ENCODE results near the gene TMPRSS2.

GRCh38 chr21:41427556-41427955, 80.4 kb downstream of the TMPRSS2 start:
- no peak for TF ChIP-seq EZH2phosphoT487 (IDR thresholded peaks at IDR 0.05; ENCODE audit: borderline replicate concordance)
- no peak for TF ChIP-seq CBX3 (IDR thresholded peaks at IDR 0.05; ENCODE audit: low read depth)
- no peak for TF ChIP-seq MAX (IDR thresholded peaks at IDR 0.05)
- no peak for TF ChIP-seq EZH2 (IDR thresholded peaks at IDR 0.05)
- TF ChIP-seq, protein P1, sequence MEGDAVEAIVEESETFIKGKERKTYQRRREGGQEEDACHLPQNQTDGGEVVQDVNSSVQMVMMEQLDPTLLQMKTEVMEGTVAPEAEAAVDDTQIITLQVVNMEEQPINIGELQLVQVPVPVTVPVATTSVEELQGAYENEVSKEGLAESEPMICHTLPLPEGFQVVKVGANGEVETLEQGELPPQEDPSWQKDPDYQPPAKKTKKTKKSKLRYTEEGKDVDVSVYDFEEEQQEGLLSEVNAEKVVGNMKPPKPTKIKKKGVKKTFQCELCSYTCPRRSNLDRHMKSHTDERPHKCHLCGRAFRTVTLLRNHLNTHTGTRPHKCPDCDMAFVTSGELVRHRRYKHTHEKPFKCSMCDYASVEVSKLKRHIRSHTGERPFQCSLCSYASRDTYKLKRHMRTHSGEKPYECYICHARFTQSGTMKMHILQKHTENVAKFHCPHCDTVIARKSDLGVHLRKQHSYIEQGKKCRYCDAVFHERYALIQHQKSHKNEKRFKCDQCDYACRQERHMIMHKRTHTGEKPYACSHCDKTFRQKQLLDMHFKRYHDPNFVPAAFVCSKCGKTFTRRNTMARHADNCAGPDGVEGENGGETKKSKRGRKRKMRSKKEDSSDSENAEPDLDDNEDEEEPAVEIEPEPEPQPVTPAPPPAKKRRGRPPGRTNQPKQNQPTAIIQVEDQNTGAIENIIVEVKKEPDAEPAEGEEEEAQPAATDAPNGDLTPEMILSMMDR (IDR thresholded peaks at IDR 0.05 in 2 of 3, conservative IDR thresholded peaks at IDR 0.05 in 1 of 3; ENCODE audit: borderline replicate concordance in 1 of 3, insufficient read depth in 1 of 3, low read depth in 2 of 3, low read length in 2 of 3), result no peak
- TF ChIP-seq RAD21 (IDR thresholded peaks at IDR 0.05; ENCODE audit: low read depth), result no peak

Data from HCT116 (cell line).